Cardiac muscle cell (in vitro differentiated cells and primary cell): ENCODE data around the gene TMTC3. TPM values are rescaled to one million over a fixed set of nuclear protein-coding genes. Genes with fewer than 3 reads are reported as not detected.

Experiments used
- DNase-seq, 2 donors: peaks; one replicate each; pipeline versions ENCODE4 v3.0.0 to v3.0.0-alpha.2; 2010 to 2017; ENCODE audit warnings: low read depth in 1 of 2, low spot score in 1 of 2
- H3K27ac ChIP-seq: fragments of 200-600 bp; sonication (generic); 2 replicates; pipeline ENCODE4 v1.5.1; 2016
- H3K27me3 ChIP-seq: fragments of 200-600 bp; sonication (generic); 2 replicates; pipeline ENCODE4 v1.6.0; 2016; ENCODE audit warnings: control low read depth
- H3K36me3 ChIP-seq: fragments of 200-600 bp; sonication (generic); 2 replicates; pipeline ENCODE4 v1.5.1; 2016; ENCODE audit warnings: control low read depth
- H3K4me1 ChIP-seq: fragments of 200-600 bp; sonication (generic); 2 replicates; pipeline ENCODE4 v1.8.1; 2017; ENCODE audit warnings: low read depth, mild to moderate bottlenecking, mixed run types
- H3K4me3 ChIP-seq: fragments of 200-600 bp; sonication (generic); 2 replicates; pipeline ENCODE4 v1.5.1; 2016; ENCODE audit warnings: mild to moderate bottlenecking
- H3K9me3 ChIP-seq: fragments of 200-600 bp; sonication (generic); 2 replicates; pipeline ENCODE4 v1.5.1; 2017; ENCODE audit warnings: low read depth, mild to moderate bottlenecking, control low read depth
- CTCF ChIP-seq: IDR thresholded peaks from 2 replicates; pipeline ENCODE4 v1.5.1; 2012; ENCODE audit warnings: low read depth, mild to moderate bottlenecking, low read length
- polyA plus RNA-seq: library from polyadenylated mRNA; unstranded; fragments of >200 nt; fragmentation: Nextera tagmentation; extraction: Ambion mirVana; gene quantifications from 2 replicates; pipeline ENCODE4 v1.2.1, GENCODE V29; 2016
- total RNA-seq: library from RNA; depleted of rRNA; stranded (reverse); fragments of >200 nt; gene quantifications from 2 replicates; pipeline ENCODE4 v1.2.3, GENCODE V29; 2016

The TMTC3 gene
- total and polyA plus RNA-seq, 2 experiments from 2014 or later = 5.6 to 13.8 TPM

GRCh38 chr12:88235183-88235833 is 93.2 kb downstream of the TMTC3 start:
- Histone ChIP-seq H3K4me1 (no peaks in the 10 kb centered on the region), H3K27me3 (no peaks in the 10 kb centered on the region), H3K27ac (no peak overlapping the region), H3K4me3 (no peak overlapping the region), H3K9me3 (no peaks in the 10 kb centered on the region), H3K36me3 (no peaks in the 10 kb centered on the region)
- TF ChIP-seq CTCF = no peak
- no peak for DNase-seq

- peak in 1 of 2 donors; percentile 44 for DNase-seq
- H3K36me3 ChIP-seq = no peaks in the 10 kb centered on the region
- H3K9me3 ChIP-seq = no peaks in the 10 kb centered on the region
- no peak overlapping the region for H3K27ac ChIP-seq
- H3K4me1 ChIP-seq = no peaks in the 10 kb centered on the region
- no peak overlapping the region for H3K4me3 ChIP-seq
- no peak for TF ChIP-seq CTCF
- no peaks in the 10 kb centered on the region for H3K27me3 ChIP-seq
Measured at GRCh38 chr12:88237954-88238353, 95.8 kb downstream of the TMTC3 start.

- Histone ChIP-seq H3K27ac (no peak overlapping the region), H3K4me1 (no peaks in the 10 kb centered on the region)
Measured at GRCh38 chr12:88238406-88238805, 96.3 kb downstream of the TMTC3 start.

GRCh38 chr12:88241862-88242570 is 99.9 kb downstream of the TMTC3 start:
- H3K4me3 ChIP-seq = no peak overlapping the region
- TF ChIP-seq CTCF = no peak
- peak in 1 of 2 donors; percentile 93 for DNase-seq
- H3K9me3 ChIP-seq = no peaks in the 10 kb centered on the region
- no peaks in the 10 kb centered on the region for H3K4me1 ChIP-seq
- no peaks in the 10 kb centered on the region for H3K36me3 ChIP-seq
- no peak overlapping the region for H3K27ac ChIP-seq
- no peaks in the 10 kb centered on the region for H3K27me3 ChIP-seq

More at GRCh38 chr12:88238406-88238805, 96.3 kb downstream of the TMTC3 start:
- no peak for TF ChIP-seq CTCF
- no peaks in the 10 kb centered on the region for H3K27me3 ChIP-seq
- H3K36me3 ChIP-seq = no peaks in the 10 kb centered on the region
- no peak overlapping the region for H3K4me3 ChIP-seq
- DNase-seq = no peak
- H3K9me3 ChIP-seq = no peaks in the 10 kb centered on the region

- Histone ChIP-seq H3K27me3 (no peaks in the 10 kb centered on the region), H3K36me3 (no peaks in the 10 kb centered on the region), H3K9me3 (no peaks in the 10 kb centered on the region), H3K27ac (no peak overlapping the region), H3K4me3 (no peak overlapping the region), H3K4me1 (no peaks in the 10 kb centered on the region)
- peak in 1 of 2 donors; percentile 54 for DNase-seq
- TF ChIP-seq CTCF = no peak
Measured at GRCh38 chr12:88242571-88242925, 100.4 kb downstream of the TMTC3 start.
